Ishikawa (cell line): ENCODE results near the gene CARHSP1.

Experiments
- CEBPB ChIP-seq: IDR thresholded peaks from 2 replicates; pipeline ENCODE4 v1.6.1; 2012
- CREB1 ChIP-seq: IDR thresholded peaks from 2 replicates; pipeline ENCODE4 v1.6.1; 2012; ENCODE audit warnings: low read depth
- EGR1 ChIP-seq: IDR thresholded peaks from 2 replicates; pipeline ENCODE4 v1.6.1; 2012
- EP300 ChIP-seq: IDR thresholded peaks from 2 replicates; pipeline ENCODE4 v1.6.1; 2012; ENCODE audit warnings: borderline replicate concordance
- FOXM1 ChIP-seq: IDR thresholded peaks from 2 replicates; pipeline ENCODE4 v1.6.1; 2012; ENCODE audit warnings: low read depth, borderline replicate concordance
- NFIC ChIP-seq: IDR thresholded peaks from 2 replicates; pipeline ENCODE4 v1.6.1; 2012
- RAD21 ChIP-seq: IDR thresholded peaks from 2 replicates; pipeline ENCODE4 v1.6.1; 2012; ENCODE audit warnings: low read depth
- REST ChIP-seq: IDR thresholded peaks from 2 replicates; pipeline ENCODE4 v1.6.1; 2012; ENCODE audit warnings: low read depth, mild to moderate bottlenecking
- TAF1 ChIP-seq: IDR thresholded peaks from 2 replicates; pipeline ENCODE4 v1.6.1; 2012; ENCODE audit warnings: low read depth, mild to moderate bottlenecking
- TCF12 ChIP-seq: IDR thresholded peaks from 2 replicates; pipeline ENCODE4 v1.6.1; 2012; ENCODE audit warnings: low read depth
- TEAD4 ChIP-seq: IDR thresholded peaks from 2 replicates; pipeline ENCODE4 v1.6.1; 2012
- USF1 ChIP-seq: IDR thresholded peaks from 2 replicates; pipeline ENCODE4 v1.6.1; 2012
- YY1 ChIP-seq: IDR thresholded peaks from 2 replicates; pipeline ENCODE4 v1.6.1; 2012; ENCODE audit warnings: low read depth
- ZBTB7A ChIP-seq: IDR thresholded peaks from 2 replicates; pipeline ENCODE4 v1.6.1; 2012; ENCODE audit warnings: low read depth
- TF ChIP-seq, protein P1 (sequence below): IDR thresholded peaks from 2 replicates; pipeline ENCODE4 v1.6.1; 2012

CARHSP1 gene

GRCh38 chr16:8867932-8868415 is 832 bp downstream of the CARHSP1 start:
- TF ChIP-seq TEAD4 (no peak), EP300 (no peak), EGR1 (no peak), CREB1 (no peak), FOXM1 (no peak), NFIC (no peak), USF1 (no peak), TAF1 (no peak), RAD21 (no peak), YY1 (no peak), REST (no peak), ZBTB7A (no peak)

DNA sequence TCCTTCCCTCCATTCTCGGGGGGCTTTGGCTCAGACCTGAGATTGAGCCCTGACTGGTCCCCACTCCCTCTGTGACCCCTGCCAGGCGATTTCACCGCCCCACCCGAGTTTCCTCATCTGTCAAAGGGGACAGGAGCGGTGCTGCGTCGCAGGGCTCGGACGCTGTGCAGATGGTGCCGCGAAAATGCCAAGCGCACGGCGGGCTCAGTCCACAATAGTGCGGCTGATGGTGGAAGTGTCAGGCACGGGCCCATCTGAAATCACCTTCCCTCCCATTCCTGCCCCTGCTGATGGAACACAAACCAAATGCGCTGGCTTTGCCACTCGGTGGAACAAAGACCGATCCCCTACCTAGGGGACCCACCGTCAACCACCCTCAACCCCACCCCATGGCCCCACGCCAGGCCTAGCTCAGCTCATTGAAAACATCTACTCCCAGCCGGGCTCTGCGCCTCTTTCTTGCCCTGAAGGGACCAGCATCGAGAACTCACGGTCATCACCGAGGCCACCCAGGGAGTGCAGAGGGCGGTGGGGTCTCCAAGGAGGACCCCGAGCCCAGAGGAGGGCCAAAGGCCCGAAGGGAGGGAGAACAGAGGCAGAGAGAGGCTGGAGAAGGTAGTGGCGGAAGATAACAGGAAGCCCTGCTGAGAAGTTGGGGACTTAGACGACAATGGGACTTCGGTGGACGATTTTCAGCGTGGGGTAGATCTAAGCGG is 1.4 kb downstream of the CARHSP1 start:
- TF ChIP-seq CREB1 (no peak), USF1 (no peak), FOXM1 (no peak), ZBTB7A (no peak), REST (no peak), EP300 (no peak), CEBPB (no peak), TAF1 (no peak), NFIC (no peak)
- TF ChIP-seq, protein P1, sequence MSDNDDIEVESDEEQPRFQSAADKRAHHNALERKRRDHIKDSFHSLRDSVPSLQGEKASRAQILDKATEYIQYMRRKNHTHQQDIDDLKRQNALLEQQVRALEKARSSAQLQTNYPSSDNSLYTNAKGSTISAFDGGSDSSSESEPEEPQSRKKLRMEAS, result no peak

DNA sequence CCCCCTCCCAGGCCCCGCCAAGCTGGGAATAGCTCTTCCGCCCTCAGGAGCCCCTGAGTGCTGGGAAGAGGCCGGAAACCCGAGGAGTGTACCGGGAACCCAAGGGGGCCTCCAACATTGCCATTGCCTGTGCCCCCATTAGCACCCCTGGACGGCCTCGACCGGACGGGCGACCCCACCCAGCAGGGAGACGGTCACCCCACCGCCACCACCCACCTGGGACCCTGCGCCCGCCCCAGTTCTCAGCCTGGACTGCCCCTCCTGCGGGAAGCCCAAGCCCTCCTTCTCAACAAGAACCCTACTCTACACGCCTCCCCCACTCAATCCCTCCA is 2.0 kb downstream of the CARHSP1 start:
- TF ChIP-seq TCF12 (no peak), ZBTB7A (no peak), REST (no peak), CREB1 (no peak), FOXM1 (no peak), RAD21 (no peak), CEBPB (no peak), EP300 (no peak), NFIC (no peak), TEAD4 (no peak), USF1 (no peak), EGR1 (no peak), YY1 (no peak), TAF1 (no peak)
- TF ChIP-seq, protein P1, result no peak
